HEK293 (cell line): ENCODE results near the gene PARD3.
"Not testable (repeated sequence)": the region's sequence is repeated elsewhere in the genome, so short reads cannot be mapped to it uniquely, and the experiment has no call there.

Experiments
- CTCF ChIA-PET: fragments of 350-600 bp; formaldehyde crosslinking; extraction: SDS; loops from one replicate; lab custom pipeline; 2021; ENCODE audit warnings: antibody characterized with exemption; lab: Yijun Ruan, JAX
- POLR2A ChIA-PET: fragments of 300-600 bp; formaldehyde crosslinking; extraction: SDS; loops from one replicate; lab custom pipeline; 2020; ENCODE audit warnings: antibody characterized with exemption, inconsistent platforms; lab: Yijun Ruan, JAX
- H3K27ac ChIP-seq: fragments of 200-500 bp; sonication (Bioruptor generic); 2 replicates; pipeline ENCODE4 v1.5.1; 2014; ENCODE audit warnings: low read depth, low read length, control low read depth, inconsistent platforms; ENCODE audit errors: extremely low read depth
- H3K36me3 ChIP-seq, 2 experiments: fragments of 200-500 bp in 1 of 2; sonication (Bioruptor generic) in 1 of 2; 1 replicate in 1 of 2; 2 replicates in 1 of 2; pipeline ENCODE4 v1.5.1; 2014 to 2017; ENCODE audit warnings: inconsistent platforms in 2 of 2, low read length in 2 of 2; ENCODE audit not compliant: control insufficient read depth in 2 of 2, insufficient read depth in 1 of 2
- H3K4me1 ChIP-seq: fragments of 200-500 bp; sonication (Bioruptor generic); 2 replicates; pipeline ENCODE4 v1.5.1; 2014; ENCODE audit warnings: mild to moderate bottlenecking, low read length, inconsistent platforms; ENCODE audit not compliant: control insufficient read depth, insufficient read depth
- H3K4me3 ChIP-seq: 2 replicates; pipeline ENCODE4 v1.5.1; 2011; ENCODE audit warnings: low read depth, mild to moderate bottlenecking, control low read depth, low read length, moderate library complexity
- H3K9me3 ChIP-seq: fragments of 200-500 bp; sonication (Bioruptor generic); 2 replicates; pipeline ENCODE4 v1.5.1; 2014; ENCODE audit warnings: low read depth, low read length, inconsistent platforms; ENCODE audit not compliant: control insufficient read depth, insufficient read depth
- ATF2 ChIP-seq: fragments of 450-650 bp; formaldehyde crosslinking; IDR thresholded peaks from 2 replicates; pipeline ENCODE4 v1.5.1; 2016; ENCODE audit warnings: missing biosample characterization, missing genetic modification characterization, low read depth
- BCL11A ChIP-seq: fragments of 450-650 bp; formaldehyde crosslinking; IDR thresholded peaks from 2 replicates; pipeline ENCODE4 v1.5.1; 2016; ENCODE audit warnings: low read depth, missing biosample characterization, missing genetic modification characterization
- FEZF1 ChIP-seq: fragments of 450-650 bp; formaldehyde crosslinking; IDR thresholded peaks from 2 replicates; pipeline ENCODE4 v1.5.1; 2016; ENCODE audit warnings: missing biosample characterization, missing genetic modification characterization
- MEIS1 ChIP-seq: sonication (generic); formaldehyde crosslinking; IDR thresholded peaks from 2 replicates; pipeline ENCODE4 v1.8.1; 2022; ENCODE audit warnings: missing genetic modification reagents, mild to moderate bottlenecking, borderline replicate concordance
- PRDM2 ChIP-seq: fragments of 450-650 bp; formaldehyde crosslinking; IDR thresholded peaks from 2 replicates; pipeline ENCODE4 v1.5.1; 2016; ENCODE audit warnings: missing biosample characterization, missing genetic modification characterization, borderline replicate concordance
- RBAK ChIP-seq: fragments of 450-650 bp; formaldehyde crosslinking; IDR thresholded peaks from 2 replicates; pipeline ENCODE4 v1.5.1; 2016; ENCODE audit warnings: missing biosample characterization, missing genetic modification characterization
- SETDB1 ChIP-seq: IDR thresholded peaks from one replicate; pipeline ENCODE4 v1.6.1; 2017; ENCODE audit warnings: mild to moderate bottlenecking, low read length, moderate library complexity, mixed read lengths; ENCODE audit not compliant: insufficient read length
- ZBTB17 ChIP-seq: fragments of 450-650 bp; formaldehyde crosslinking; IDR thresholded peaks from 2 replicates; pipeline ENCODE4 v1.5.1; 2016; ENCODE audit warnings: missing biosample characterization, missing genetic modification characterization
- ZBTB20 ChIP-seq: fragments of 450-650 bp; formaldehyde crosslinking; IDR thresholded peaks from 2 replicates; pipeline ENCODE4 v1.5.1; 2016; ENCODE audit warnings: missing biosample characterization, missing genetic modification characterization
- ZBTB7A ChIP-seq: fragments of 450-650 bp; formaldehyde crosslinking; IDR thresholded peaks from 2 replicates; pipeline ENCODE4 v1.5.1; 2016; ENCODE audit warnings: low read depth, missing biosample characterization, missing genetic modification characterization
- ZFP37 ChIP-seq: fragments of 450-650 bp; formaldehyde crosslinking; IDR thresholded peaks from 2 replicates; pipeline ENCODE4 v1.5.1; 2016; ENCODE audit warnings: missing biosample characterization, missing genetic modification characterization
- ZNF10 ChIP-seq: fragments of 450-650 bp; formaldehyde crosslinking; IDR thresholded peaks from 2 replicates; pipeline ENCODE4 v1.5.1; 2017; ENCODE audit warnings: missing biosample characterization, missing genetic modification characterization
- ZNF211 ChIP-seq: fragments of 450-650 bp; formaldehyde crosslinking; IDR thresholded peaks from 2 replicates; pipeline ENCODE4 v1.5.1; 2016; ENCODE audit warnings: low read depth, missing biosample characterization, missing genetic modification characterization
- ZNF223 ChIP-seq: fragments of 450-650 bp; formaldehyde crosslinking; IDR thresholded peaks from 2 replicates; pipeline ENCODE4 v1.5.1; 2016; ENCODE audit warnings: missing biosample characterization, missing genetic modification characterization
- ZNF324 ChIP-seq: fragments of 450-650 bp; formaldehyde crosslinking; IDR thresholded peaks from 2 replicates; pipeline ENCODE4 v1.5.1; 2016; ENCODE audit warnings: missing biosample characterization, missing genetic modification characterization
- ZNF391 ChIP-seq: fragments of 450-650 bp; formaldehyde crosslinking; IDR thresholded peaks from 2 replicates; pipeline ENCODE4 v1.5.1; 2016; ENCODE audit warnings: low read depth, missing biosample characterization, missing genetic modification characterization, borderline replicate concordance
- ZNF768 ChIP-seq: fragments of 450-650 bp; formaldehyde crosslinking; IDR thresholded peaks from 2 replicates; pipeline ENCODE4 v1.5.1; 2018; ENCODE audit warnings: missing biosample characterization, mild to moderate bottlenecking, missing genetic modification characterization

Gene PARD3

GRCh38 chr10:34844448-34844847, 29.4 kb upstream of the PARD3 start:
- TF ChIP-seq ZNF391 (no peak), ZNF223 (no peak), ZNF10 (tag by site-specific recombination) (no peak), ZNF324 (tag by site-specific recombination) (no peak), SETDB1 (no peak), FEZF1 (tag by site-specific recombination) (no peak), RBAK (tag by site-specific recombination) (no peak), MEIS1 (CRISPR knock-in tag) (no peak), BCL11A (tag by site-specific recombination) (no peak), PRDM2 (tag by site-specific recombination) (no peak), ZNF768 (tag by site-specific recombination) (no peak), ZNF211 (no peak)
- Histone ChIP-seq H3K27ac (no peak overlapping the region), H3K4me1 (no peaks in the 10 kb centered on the region), H3K36me3 (no peaks in the 10 kb centered on the region), H3K9me3 (no peaks in the 10 kb centered on the region), H3K4me3 (no peak overlapping the region)
- ChIA-PET POLR2A (no interaction called here), CTCF (interaction anchor here (1.1 kb wide), 1 partner anchor 121 kb away, joined by 3 read pairs; no protein-coding TSS in a partner anchor)

DNA sequence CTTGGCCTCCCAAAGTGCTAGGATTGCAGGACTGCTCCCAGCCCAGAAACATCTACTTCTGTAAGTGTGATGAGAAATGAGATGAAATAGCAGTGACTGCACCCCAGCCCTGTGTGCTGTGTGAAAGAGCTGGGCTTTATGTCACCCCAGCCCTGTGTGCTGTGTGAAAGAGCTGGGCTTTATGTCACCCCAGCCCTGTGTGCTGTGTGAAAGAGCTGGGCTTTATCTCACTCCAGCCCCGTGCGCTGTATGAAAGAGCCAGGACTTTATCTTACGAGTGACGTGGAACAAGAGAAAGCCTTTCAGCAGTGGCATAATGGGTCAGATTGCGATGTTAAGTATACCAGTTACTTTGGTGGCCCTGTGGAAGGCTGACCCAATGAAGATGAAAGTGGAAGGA, 28.4 kb upstream of the PARD3 start:
- POLR2A ChIA-PET, H3K36me3 ChIP-seq, H3K27ac ChIP-seq, H3K4me3 ChIP-seq, CTCF ChIA-PET, H3K4me1 ChIP-seq, H3K9me3 ChIP-seq: not testable (repeated sequence)
- TF ChIP-seq ZBTB20 (tag by site-specific recombination), result peak; percentile 65

- TF ChIP-seq ATF2 (0 out of 2 replicates have a peak, but pooled peaks have one; percentile 7), ZFP37 (tag by site-specific recombination) (no peak), ZBTB17 (no peak), ZBTB7A (tag by site-specific recombination) (no peak)
- H3K9me3 ChIP-seq, result no peaks in the 10 kb centered on the region
- no peaks in the 10 kb centered on the region for H3K4me1 ChIP-seq
- ChIA-PET POLR2A (interaction anchor here (0.6 kb wide), 1 partner anchor 76 kb away, joined by 3 read pairs; no protein-coding TSS in a partner anchor), CTCF (interaction anchor here (0.6 kb wide), 1 partner anchor 36 kb away, joined by 3 read pairs; no protein-coding TSS in a partner anchor)
- no peak overlapping the region for H3K27ac ChIP-seq
- H3K4me3 ChIP-seq, result no peak overlapping the region
- H3K36me3 ChIP-seq, result no peaks in the 10 kb centered on the region
These were observed 23.3 kb upstream of the PARD3 start for GRCh38 chr10:34838366-34838900.
